A549 (cell line): ENCODE results near the gene TNS3. TPM values are rescaled to one million over a fixed set of nuclear protein-coding genes. Genes with fewer than 3 reads are reported as not detected.

ENCODE experiments used
- ATAC-seq, 2 experiments: fragments of 200-7000 bp in 1 of 2; fragments of >200 bp in 1 of 2; cut with Nextera tagmentation in 1 of 2; cut with Tn5 transposase in 1 of 2; 3 replicates each; pipeline versions ENCODE4 v1.8.0 to v1.9.1; 2018 to 2020; ENCODE audit warnings: mild to moderate bottlenecking in 1 of 2, moderate library complexity in 1 of 2
- CTCF ChIA-PET: fragments of 300-600 bp; sonication (Branson Sonifier 250); formaldehyde crosslinking; extraction: SDS; loops from one replicate; lab custom pipeline; 2021; ENCODE audit warnings: antibody characterized with exemption, inconsistent platforms; lab: Yijun Ruan, JAX
- POLR2A ChIA-PET: fragments of 350-600 bp; formaldehyde crosslinking; extraction: SDS; loops from one replicate; lab custom pipeline; 2021; ENCODE audit warnings: antibody characterized with exemption, inconsistent platforms; lab: Yijun Ruan, JAX
- DNase-seq, 2 experiments: peaks; one replicate each; pipeline versions ENCODE4 v3.0.0 to v3.0.0-alpha.2; 2011 to 2016; ENCODE audit warnings: low read depth in 1 of 2, low spot score in 1 of 2
- FAIRE-seq: peaks from 2 replicates; lab custom pipeline; 2011; peaks lifted over from hg19 to GRCh38; lab: Jason Lieb, UNC
- H3K27ac ChIP-seq, 2 experiments: fragments of >200 bp; sonication (Bioruptor Twin); formaldehyde crosslinking; 3 replicates each; pipeline ENCODE4 v1.5.1; 2016 to 2017
- H3K4me1 ChIP-seq: fragments of >200 bp; sonication (Bioruptor Twin); formaldehyde crosslinking; 3 replicates; pipeline ENCODE4 v1.6.1; 2016
- H3K4me2 ChIP-seq: fragments of >200 bp; sonication (Bioruptor Twin); formaldehyde crosslinking; 3 replicates; pipeline ENCODE4 v1.6.1; 2016
- H3K4me3 ChIP-seq: fragments of >200 bp; sonication (Bioruptor Twin); formaldehyde crosslinking; 3 replicates; pipeline ENCODE4 v1.5.1; 2016
- H3K9me3 ChIP-seq: fragments of >200 bp; sonication (Bioruptor Twin); formaldehyde crosslinking; 3 replicates; pipeline ENCODE4 v1.6.1; 2016
- CHD4 ChIP-seq: fragments of 200-600 bp; sonication (generic); IDR thresholded peaks from 2 replicates; pipeline ENCODE4 v1.6.1; 2016; ENCODE audit warnings: antibody characterized with exemption, mild to moderate bottlenecking, borderline replicate concordance
- EHF ChIP-seq: fragments of 250-450 bp; sonication (Bioruptor Pico); IDR thresholded peaks from 2 replicates; pipeline ENCODE4 v1.5.0; 2020; ENCODE audit warnings: mild to moderate bottlenecking
- ESRRA ChIP-seq: fragments of 150-350 bp; IDR thresholded peaks from 2 replicates; pipeline ENCODE4 v1.6.1; 2014; ENCODE audit warnings: mild to moderate bottlenecking, low read length, borderline replicate concordance
- FOSL2 ChIP-seq, 2 experiments: fragments of 450-650 bp in 1 of 2; fragments of >200 bp in 1 of 2; sonication (Bioruptor Twin) in 1 of 2; formaldehyde crosslinking; IDR thresholded peaks; 2 replicates each; pipeline versions ENCODE4 v1.5.0 to v1.6.1; 2016 to 2020; ENCODE audit warnings: mild to moderate bottlenecking in 1 of 2, moderate library complexity in 1 of 2
- MYC ChIP-seq: IDR thresholded peaks from 2 replicates; pipeline ENCODE4 v1.6.1; 2012; ENCODE audit warnings: mild to moderate bottlenecking, inconsistent platforms, low read length, improper control_type of control experiment, borderline replicate concordance
- PHF8 ChIP-seq: fragments of 200-600 bp; sonication (generic); IDR thresholded peaks from 2 replicates; pipeline ENCODE4 v1.6.1; 2016; ENCODE audit warnings: low read depth, mild to moderate bottlenecking, antibody characterized with exemption, moderate library complexity, borderline replicate concordance
- POLR2A ChIP-seq: IDR thresholded peaks from 2 replicates; pipeline ENCODE4 v1.6.1; 2012; ENCODE audit warnings: mild to moderate bottlenecking, low read length
- REST ChIP-seq: fragments of 200-600 bp; sonication (generic); IDR thresholded peaks from 2 replicates; pipeline ENCODE4 v1.6.1; 2016; ENCODE audit warnings: antibody characterized with exemption, mild to moderate bottlenecking, moderate library complexity
- ZC3H11A ChIP-seq: fragments of 450-650 bp; IDR thresholded peaks from 2 replicates; pipeline ENCODE4 v1.6.1; 2014; ENCODE audit warnings: antibody characterized with exemption, mild to moderate bottlenecking
- ZFP36 ChIP-seq: fragments of 450-650 bp; IDR thresholded peaks from 2 replicates; pipeline ENCODE4 v1.6.1; 2014; ENCODE audit warnings: borderline replicate concordance; ENCODE audit not compliant: partially characterized antibody
- WGBS: methylation state at CpG from one replicate; pipeline ENCODE4 v1.1.6; 2017; ENCODE audit errors: missing lambda C conversion rate; 5-methylcytosine and 5-hydroxymethylcytosine counted together
- polyA plus RNA-seq, 4 experiments: library from polyadenylated mRNA; depleted of rRNA in 3 of 4; stranded (reverse); fragments of >200 nt; fragmentation: RNase III in 1 of 4; extraction: RNeasy Plus Mini Kit Qiagen cat#74134 plus additional on column Dnase treatment in 1 of 4; gene quantifications; 2 replicates in 3 of 4; 3 replicates in 1 of 4; pipeline ENCODE4 v1.2.3, GENCODE V29; 2011 to 2017
- TF ChIP-seq, protein P1 (sequence below): fragments of 250-450 bp; sonication (Bioruptor Pico); IDR thresholded peaks from 2 replicates; pipeline ENCODE4 v1.5.0; 2021; ENCODE audit warnings: mild to moderate bottlenecking, moderate library complexity, borderline replicate concordance
- TF ChIP-seq, protein P2 (sequence below): fragments of 450-650 bp; IDR thresholded peaks from 2 replicates; pipeline ENCODE4 v1.6.1; 2014; ENCODE audit warnings: antibody characterized with exemption

Gene TNS3
- polyA plus RNA-seq, 2 of the 4 experiments (the other 2 are of a cell fraction) = 107 to 134 TPM

GRCh38 chr7:47479821-47480575 is 101.9 kb downstream of the TNS3 start:
- no peak for DNase-seq
- H3K4me2 ChIP-seq = no peak overlapping the region
- ChIA-PET POLR2A (interaction anchor here (0.6 kb wide), 1 partner anchor 18 kb away, joined by 3 read pairs; no protein-coding TSS in a partner anchor), CTCF (interaction anchor here (0.6 to 1.3 kb wide), 4 partner anchors 9 to 226 kb away, joined by 3 to 8 read pairs (median 3); no protein-coding TSS in a partner anchor)
- H3K9me3 ChIP-seq = no peaks in the 10 kb centered on the region
- FAIRE-seq = no peak
- WGBS = 84% methylated on average over 11 of the region's 12 CpGs
- peaks cover 100% of the 10 kb centered on the region for H3K4me1 ChIP-seq
- no peak for ATAC-seq
- no peak overlapping the region for H3K4me3 ChIP-seq
- peak overlapping the region in 1 of 2 experiments; percentile 58; a peak in 2 of 6 replicates for H3K27ac ChIP-seq
- TF ChIP-seq EHF (CRISPR knock-in tag) = no peak
- TF ChIP-seq MYC = no peak
- TF ChIP-seq ZC3H11A = no peak

DNA sequence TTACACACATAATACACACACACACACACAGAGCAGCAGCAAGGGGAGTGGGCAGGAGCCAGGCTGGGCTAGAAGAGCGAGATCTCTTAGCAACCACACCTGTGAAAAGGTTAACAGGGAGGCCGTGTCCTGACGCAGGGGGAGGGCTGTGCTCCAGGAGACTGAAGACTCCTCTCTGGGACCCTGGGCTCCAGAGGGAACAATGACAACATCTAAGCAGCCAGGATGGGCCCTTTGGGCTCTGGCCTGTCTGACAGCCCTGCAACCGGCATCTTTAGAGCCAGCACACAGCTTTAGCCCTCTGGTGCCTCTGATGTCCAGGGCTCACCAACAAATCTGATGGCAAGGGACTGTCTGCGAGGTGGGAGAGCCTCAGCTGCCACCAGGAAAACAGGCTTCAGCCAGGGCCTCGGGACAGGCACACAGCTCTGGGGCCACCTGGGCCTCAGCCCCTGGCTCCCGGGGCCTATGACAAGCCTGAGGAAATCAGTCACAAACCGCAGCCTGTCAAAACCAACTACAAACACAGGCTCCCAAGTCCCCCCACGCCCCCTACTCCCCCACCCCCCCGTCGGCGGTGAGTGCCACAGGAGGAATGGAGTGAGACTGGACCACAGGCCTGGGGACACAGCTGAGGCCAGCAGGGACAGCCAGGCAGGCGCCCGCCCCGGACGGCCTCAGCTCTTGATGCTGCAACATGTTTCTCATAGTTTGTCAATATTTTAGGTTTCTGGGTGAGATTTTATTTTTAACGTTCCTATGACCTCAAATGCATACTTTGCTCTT is 102.8 kb downstream of the TNS3 start:
- no peak for ATAC-seq
- H3K9me3 ChIP-seq = no peaks in the 10 kb centered on the region
- peak overlapping the region in 1 of 2 experiments; percentile 58; a peak in 2 of 6 replicates for H3K27ac ChIP-seq
- H3K4me1 ChIP-seq = peaks cover 100% of the 10 kb centered on the region
- WGBS = 83% methylated on average over 16 of the region's 17 CpGs
- no peak for TF ChIP-seq ZC3H11A
- DNase-seq = no peak
- ChIA-PET CTCF (interaction anchor here (0.6 to 1.1 kb wide), 2 partner anchors 9 to 10 kb away, joined by 3 read pairs; no protein-coding TSS in a partner anchor), POLR2A (interaction anchor here (0.6 kb wide), 1 partner anchor 17 kb away, joined by 3 read pairs; no protein-coding TSS in a partner anchor)
- no peak overlapping the region for H3K4me3 ChIP-seq
- no peak for FAIRE-seq
- H3K4me2 ChIP-seq = no peak overlapping the region

DNA sequence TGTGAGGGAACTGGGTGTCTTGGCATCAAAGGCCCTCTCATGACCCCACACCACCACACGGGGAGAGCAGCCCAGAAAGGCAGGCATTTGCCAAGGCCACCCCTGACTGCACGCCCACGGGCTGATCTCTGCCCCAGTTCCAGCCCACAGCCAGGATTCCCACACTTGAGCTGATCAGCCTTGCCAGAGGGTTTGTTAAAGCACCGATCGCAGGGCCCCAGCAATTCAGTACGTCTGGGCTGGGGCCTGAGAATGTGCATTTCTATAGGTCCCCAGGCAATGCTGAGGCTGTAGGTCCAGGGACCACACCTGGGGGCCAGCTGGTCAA is 103.9 kb downstream of the TNS3 start:
- no peak for FAIRE-seq
- CTCF ChIA-PET = no interaction called here
- Histone ChIP-seq H3K4me1 (peaks cover 100% of the 10 kb centered on the region), H3K4me3 (no peak overlapping the region), H3K4me2 (0 out of 3 replicates have a peak overlapping the region, but pooled peaks have one; percentile 8), H3K27ac (peak overlapping the region in 1 of 2 experiments; percentile 90; a peak in 4 of 6 replicates), H3K9me3 (no peaks in the 10 kb centered on the region)
- no peak for DNase-seq
- WGBS = 63% methylated on average over 5 of the region's 6 CpGs
- no peak for TF ChIP-seq REST
- TF ChIP-seq, protein P1, sequence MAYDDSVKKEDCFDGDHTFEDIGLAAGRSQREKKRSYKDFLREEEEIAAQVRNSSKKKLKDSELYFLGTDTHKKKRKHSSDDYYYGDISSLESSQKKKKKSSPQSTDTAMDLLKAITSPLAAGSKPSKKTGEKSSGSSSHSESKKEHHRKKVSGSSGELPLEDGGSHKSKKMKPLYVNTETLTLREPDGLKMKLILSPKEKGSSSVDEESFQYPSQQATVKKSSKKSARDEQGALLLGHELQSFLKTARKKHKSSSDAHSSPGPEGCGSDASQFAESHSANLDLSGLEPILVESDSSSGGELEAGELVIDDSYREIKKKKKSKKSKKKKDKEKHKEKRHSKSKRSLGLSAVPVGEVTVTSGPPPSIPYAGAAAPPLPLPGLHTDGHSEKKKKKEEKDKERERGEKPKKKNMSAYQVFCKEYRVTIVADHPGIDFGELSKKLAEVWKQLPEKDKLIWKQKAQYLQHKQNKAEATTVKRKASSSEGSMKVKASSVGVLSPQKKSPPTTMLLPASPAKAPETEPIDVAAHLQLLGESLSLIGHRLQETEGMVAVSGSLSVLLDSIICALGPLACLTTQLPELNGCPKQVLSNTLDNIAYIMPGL (CRISPR knock-in tag) = no peak
- TF ChIP-seq FOSL2 (IDR thresholded peaks at IDR 0.05) = no peak
- no peak for TF ChIP-seq FOSL2 (CRISPR knock-in tag; IDR thresholded peaks at IDR 0.05)
- TF ChIP-seq, protein P2, sequence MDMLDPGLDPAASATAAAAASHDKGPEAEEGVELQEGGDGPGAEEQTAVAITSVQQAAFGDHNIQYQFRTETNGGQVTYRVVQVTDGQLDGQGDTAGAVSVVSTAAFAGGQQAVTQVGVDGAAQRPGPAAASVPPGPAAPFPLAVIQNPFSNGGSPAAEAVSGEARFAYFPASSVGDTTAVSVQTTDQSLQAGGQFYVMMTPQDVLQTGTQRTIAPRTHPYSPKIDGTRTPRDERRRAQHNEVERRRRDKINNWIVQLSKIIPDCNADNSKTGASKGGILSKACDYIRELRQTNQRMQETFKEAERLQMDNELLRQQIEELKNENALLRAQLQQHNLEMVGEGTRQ = no peak
- TF ChIP-seq ESRRA = no peak
- no peak for TF ChIP-seq PHF8
- TF ChIP-seq CHD4 = no peak
- TF ChIP-seq ZFP36 = no peak
- no peak for TF ChIP-seq POLR2A
- POLR2A ChIA-PET = no interaction called here
- ATAC-seq = no peak
